Keratinocyte (primary cell): Measurements from ENCODE around the gene TUSC7. TPM values are rescaled to one million over a fixed set of nuclear protein-coding genes. Genes with fewer than 3 reads are reported as not detected.

Experiments used
- DNase-seq: peaks from one replicate; pipeline ENCODE4 v3.0.0-alpha.2; 2011; ENCODE audit warnings: low read depth, missing footprints, low spot score
- FAIRE-seq: peaks from 2 replicates; lab custom pipeline; 2011; peaks lifted over from hg19 to GRCh38; lab: Jason Lieb, UNC
- H2AFZ ChIP-seq: 2 replicates; pipeline ENCODE4 v1.6.0; 2012; ENCODE audit warnings: low read length, control low read depth, inconsistent platforms; ENCODE audit not compliant: control insufficient read depth
- H3K27ac ChIP-seq: 2 replicates; pipeline ENCODE4 v1.5.1; 2011; ENCODE audit warnings: low read length; ENCODE audit not compliant: control insufficient read depth, insufficient read depth
- H3K27me3 ChIP-seq: 3 replicates; pipeline ENCODE4 v1.6.0; 2011; ENCODE audit warnings: low read length; ENCODE audit not compliant: control insufficient read depth, insufficient read depth; ENCODE audit errors: extremely low read depth
- H3K36me3 ChIP-seq, 2 experiments: 2 replicates in 1 of 2; 3 replicates in 1 of 2; pipeline ENCODE4 v1.5.1; 2011; ENCODE audit warnings: low read length in 2 of 2, mild to moderate bottlenecking in 1 of 2; ENCODE audit not compliant: control insufficient read depth in 2 of 2, insufficient read depth in 2 of 2; ENCODE audit errors: extremely low read depth in 1 of 2
- H3K4me1 ChIP-seq: 3 replicates; pipeline ENCODE4 v1.5.1; 2011; ENCODE audit warnings: low read length; ENCODE audit not compliant: control insufficient read depth, insufficient read depth; ENCODE audit errors: extremely low read depth
- H3K4me2 ChIP-seq: 3 replicates; pipeline ENCODE4 v1.6.0; 2011; ENCODE audit warnings: low read depth, low read length; ENCODE audit not compliant: control insufficient read depth, insufficient read depth; ENCODE audit errors: extremely low read depth
- H3K4me3 ChIP-seq, 3 experiments: fragments of 200-600 bp in 1 of 3; sonication (generic) in 1 of 3; 2 replicates in 2 of 3; 3 replicates in 1 of 3; pipeline ENCODE4 v1.5.1; 2011 to 2016; ENCODE audit warnings: low read length in 3 of 3, mild to moderate bottlenecking in 3 of 3, control low read depth in 2 of 3, inconsistent platforms in 1 of 3, low read depth in 1 of 3, mixed read lengths in 1 of 3, mixed run types in 1 of 3, moderate library complexity in 1 of 3; ENCODE audit not compliant: control insufficient read depth in 2 of 3, insufficient read depth in 2 of 3; ENCODE audit errors: extremely low read depth in 1 of 3
- H3K79me2 ChIP-seq: 2 replicates; pipeline ENCODE4 v1.6.0; 2012; ENCODE audit warnings: low read length; ENCODE audit not compliant: control insufficient read depth, insufficient read depth
- H3K9ac ChIP-seq: 3 replicates; pipeline ENCODE4 v1.6.0; 2011; ENCODE audit warnings: low read length; ENCODE audit not compliant: control insufficient read depth, insufficient read depth; ENCODE audit errors: extremely low read depth
- H3K9me1 ChIP-seq: 3 replicates; pipeline ENCODE4 v1.6.0; 2011; ENCODE audit warnings: low read length; ENCODE audit not compliant: control insufficient read depth, insufficient read depth; ENCODE audit errors: extremely low read depth
- H3K9me3 ChIP-seq: 2 replicates; pipeline ENCODE4 v1.5.1; 2012; ENCODE audit warnings: low read depth, low read length; ENCODE audit not compliant: control insufficient read depth
- H4K20me1 ChIP-seq: 3 replicates; pipeline ENCODE4 v1.6.0; 2011; ENCODE audit warnings: low read length; ENCODE audit not compliant: control insufficient read depth, insufficient read depth; ENCODE audit errors: extremely low read depth
- EZH2 ChIP-seq: IDR thresholded peaks from one replicate; pipeline ENCODE4 v1.6.1; 2012; ENCODE audit warnings: inconsistent platforms, mild to moderate bottlenecking, low read length, moderate library complexity
- dilution Hi-C: fragments of 300-500 bp; cut with MboI; formaldehyde crosslinking; loops from one replicate; pipeline ENCODE4 v1.7.0; 2020; ENCODE audit warnings: low sequenced_read_pairs; ENCODE audit not compliant: extremely low pct_ligation_motif_present
- polyA plus RNA-seq, 5 experiments: library from polyadenylated mRNA; depleted of rRNA in 3 of 5; stranded (reverse) in 3 of 5; stranded (forward) in 1 of 5; unstranded in 1 of 5; fragments of >200 nt; gene quantifications; 1 replicate in 1 of 5; 2 replicates in 3 of 5; 3 replicates in 1 of 5; pipeline versions ENCODE4 v1.2.1 to v1.2.3, GENCODE V29; 2011 to 2012; ENCODE audit warnings: missing spikeins in 2 of 5, low read depth in 1 of 5, low replicate concordance in 1 of 5
- TF ChIP-seq, protein P1 (sequence below), 3 experiments: IDR thresholded peaks in 1 of 3; conservative IDR thresholded peaks in 1 of 3; optimal IDR thresholded peaks in 1 of 3; 2 replicates in 2 of 3; 3 replicates in 1 of 3; pipeline versions ENCODE3 to v1.5.1; 2011; ENCODE audit warnings: low read length in 3 of 3, mild to moderate bottlenecking in 3 of 3, moderate library complexity in 2 of 3, control low read depth in 1 of 3, inconsistent platforms in 1 of 3; ENCODE audit not compliant: insufficient read depth in 2 of 3; ENCODE audit errors: extremely low read depth in 1 of 3

Gene TUSC7
- polyA plus RNA-seq, 1 donor (not counting 4 experiments of a cell fraction or from before 2014, with no cell fraction given) = not detected

DNA sequence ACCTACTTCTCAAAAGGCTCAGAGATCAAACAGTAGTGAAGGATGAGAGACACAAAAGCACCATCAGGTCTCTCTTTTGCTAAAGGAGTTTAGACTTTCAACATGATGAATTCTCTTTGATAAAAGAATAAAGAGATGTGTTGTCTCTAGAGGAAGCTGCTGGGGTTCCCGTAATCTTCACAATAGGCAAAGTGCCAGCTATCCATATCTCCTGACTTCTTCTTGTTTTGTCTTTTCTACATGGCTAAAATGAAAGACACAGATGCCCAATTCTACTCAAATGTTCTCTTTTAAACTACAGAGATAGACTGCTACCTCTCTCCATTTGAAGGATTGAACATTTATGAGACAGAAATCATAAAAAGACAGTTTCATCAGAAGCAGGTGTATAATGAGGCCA, 38.4 kb upstream of the TUSC7 start:
- H2AFZ ChIP-seq = no peak overlapping the region

DNA sequence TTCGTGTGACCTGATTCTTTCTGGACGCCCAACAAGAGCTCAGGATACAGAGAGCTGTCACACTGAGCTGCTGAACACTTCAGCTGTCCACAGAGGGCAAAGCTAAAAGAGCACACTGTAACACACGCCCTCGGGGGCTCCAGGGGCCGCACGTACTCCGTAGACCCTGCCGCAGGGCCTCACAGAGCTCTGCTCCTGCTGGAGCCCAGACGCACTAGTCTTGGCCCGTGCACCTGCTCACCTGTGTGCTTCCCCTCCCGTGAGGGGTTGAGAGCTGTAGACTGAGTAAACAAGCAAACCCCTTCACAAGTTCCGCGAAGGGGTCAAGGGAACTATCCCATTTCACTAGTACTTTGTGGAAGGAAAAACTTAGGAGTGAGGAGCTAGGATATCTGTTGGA, 30.7 kb upstream of the TUSC7 start:
- no peaks in the 10 kb centered on the region for H3K79me2 ChIP-seq
- TF ChIP-seq, protein P1, sequence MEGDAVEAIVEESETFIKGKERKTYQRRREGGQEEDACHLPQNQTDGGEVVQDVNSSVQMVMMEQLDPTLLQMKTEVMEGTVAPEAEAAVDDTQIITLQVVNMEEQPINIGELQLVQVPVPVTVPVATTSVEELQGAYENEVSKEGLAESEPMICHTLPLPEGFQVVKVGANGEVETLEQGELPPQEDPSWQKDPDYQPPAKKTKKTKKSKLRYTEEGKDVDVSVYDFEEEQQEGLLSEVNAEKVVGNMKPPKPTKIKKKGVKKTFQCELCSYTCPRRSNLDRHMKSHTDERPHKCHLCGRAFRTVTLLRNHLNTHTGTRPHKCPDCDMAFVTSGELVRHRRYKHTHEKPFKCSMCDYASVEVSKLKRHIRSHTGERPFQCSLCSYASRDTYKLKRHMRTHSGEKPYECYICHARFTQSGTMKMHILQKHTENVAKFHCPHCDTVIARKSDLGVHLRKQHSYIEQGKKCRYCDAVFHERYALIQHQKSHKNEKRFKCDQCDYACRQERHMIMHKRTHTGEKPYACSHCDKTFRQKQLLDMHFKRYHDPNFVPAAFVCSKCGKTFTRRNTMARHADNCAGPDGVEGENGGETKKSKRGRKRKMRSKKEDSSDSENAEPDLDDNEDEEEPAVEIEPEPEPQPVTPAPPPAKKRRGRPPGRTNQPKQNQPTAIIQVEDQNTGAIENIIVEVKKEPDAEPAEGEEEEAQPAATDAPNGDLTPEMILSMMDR (optimal IDR thresholded peaks at IDR 0.05 in 1 of 3, IDR thresholded peaks at IDR 0.05 in 1 of 3, conservative IDR thresholded peaks at IDR 0.05 in 1 of 3; ENCODE audit: extremely low read depth in 1 of 3, insufficient read depth in 2 of 3, low read length in 3 of 3) = no peak
- TF ChIP-seq EZH2 = no peak
- no peak overlapping the region for H3K9ac ChIP-seq
- H2AFZ ChIP-seq = no peak overlapping the region
- H3K9me3 ChIP-seq = no peaks in the 10 kb centered on the region
- DNase-seq (no peak), FAIRE-seq (no peak)
- no peak overlapping the region for H3K27ac ChIP-seq
- no peaks in the 10 kb centered on the region for H4K20me1 ChIP-seq
- H3K4me3 ChIP-seq = no peak overlapping the region
- no peaks in the 10 kb centered on the region for H3K4me1 ChIP-seq
- no peaks in the 10 kb centered on the region for H3K27me3 ChIP-seq
- dilution Hi-C loops = no loop called here
- H3K36me3 ChIP-seq = no peaks in the 10 kb centered on the region
- no peaks in the 10 kb centered on the region for H3K9me1 ChIP-seq
- H3K4me2 ChIP-seq = no peak overlapping the region

More for the DNA sequence above, 38.4 kb upstream of the TUSC7 start:
- Histone ChIP-seq H3K27me3 (no peaks in the 10 kb centered on the region), H3K4me2 (no peak overlapping the region), H3K27ac (no peak overlapping the region), H3K4me3 (no peak overlapping the region), H3K9me3 (no peaks in the 10 kb centered on the region), H3K4me1 (no peaks in the 10 kb centered on the region), H3K79me2 (no peaks in the 10 kb centered on the region), H3K36me3 (no peaks in the 10 kb centered on the region), H3K9me1 (no peaks in the 10 kb centered on the region), H4K20me1 (no peaks in the 10 kb centered on the region), H3K9ac (no peak overlapping the region)
- TF ChIP-seq EZH2 = no peak
- TF ChIP-seq, protein P1 (optimal IDR thresholded peaks at IDR 0.05 in 1 of 3, IDR thresholded peaks at IDR 0.05 in 1 of 3, conservative IDR thresholded peaks at IDR 0.05 in 1 of 3; ENCODE audit: extremely low read depth in 1 of 3, insufficient read depth in 2 of 3, low read length in 3 of 3) = no peak
- FAIRE-seq (no peak), DNase-seq (no peak)
- dilution Hi-C loops = no loop called here
